ENCODE data around the gene FAM200A. TPM values are rescaled to one million over a fixed set of nuclear protein-coding genes. Genes with fewer than 3 reads are reported as not detected.

Gene FAM200A
- total RNA-seq, 1 experiment from 2014 or later, result 6.9 TPM

DNA sequence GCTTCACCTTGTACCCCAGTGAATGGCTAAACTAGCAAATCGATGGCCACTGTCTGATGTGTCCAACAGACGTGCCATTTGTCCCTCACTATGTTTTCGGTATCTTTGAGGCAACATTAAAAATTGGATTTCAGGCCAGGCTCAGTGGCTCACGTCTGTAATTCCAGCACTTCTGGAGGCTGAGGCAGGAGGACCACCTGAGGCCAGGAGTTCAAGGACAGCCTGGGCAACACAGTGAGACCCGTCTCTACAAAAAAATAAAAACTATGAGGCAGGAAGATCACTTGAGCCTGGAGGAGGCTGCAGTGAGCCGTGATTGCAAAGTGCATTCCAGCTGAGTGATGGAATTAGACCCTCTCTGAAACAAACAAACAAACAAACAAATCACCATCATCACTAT is 8.0 kb downstream of the FAM200A start:
- ChIA-PET POLR2A (ENCODE audit: unreplicated experiment) (no interaction called here), CTCF (no interaction called here)
- H3K27ac ChIP-seq, result no peak overlapping the region

DNA sequence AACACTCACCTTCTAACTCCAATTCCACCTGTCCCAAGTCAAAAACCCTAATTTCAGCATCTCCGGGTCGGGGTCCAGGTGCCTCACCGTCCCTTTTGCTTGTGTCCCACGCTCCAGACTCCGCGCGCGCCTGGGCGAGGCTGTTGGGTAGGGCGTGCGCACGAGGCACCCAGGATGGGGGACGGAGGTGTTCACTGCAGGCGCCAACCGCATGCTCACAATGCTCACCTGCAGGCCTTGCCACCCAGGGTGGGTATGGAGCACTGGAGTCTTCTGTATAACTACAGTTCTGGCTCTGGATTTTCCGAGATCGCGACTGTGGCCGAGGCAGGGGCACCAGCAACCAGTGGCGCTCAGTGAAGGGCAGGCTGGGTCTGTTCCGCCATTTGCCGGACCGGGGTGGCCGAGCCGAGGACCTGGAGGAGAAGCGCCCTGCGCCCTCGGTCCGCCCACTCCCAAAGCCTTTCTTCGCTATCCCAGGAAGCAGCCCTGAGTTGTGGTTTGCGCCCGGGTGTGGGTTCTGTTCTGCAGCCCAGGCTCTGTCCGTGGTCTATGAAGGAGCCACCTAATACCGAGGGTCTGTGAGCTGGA is 8.7 kb downstream of the FAM200A start:
- Histone ChIP-seq H3K79me2 (ENCODE audit: low read depth) (no peaks in the 10 kb centered on the region), H3K9me2 (ENCODE audit: insufficient read depth) (no peaks in the 10 kb centered on the region)
- intact Hi-C loops (cut with micrococcal nuclease; ENCODE audit: unreplicated experiment), result no loop called here

More for the DNA sequence above, 8.0 kb downstream of the FAM200A start:
- H3K4me2 ChIP-seq, result no peak overlapping the region
- no peak overlapping the region for H3K4me3 ChIP-seq
- DNase-seq, result no peak
- no peak overlapping the region for H2AFZ ChIP-seq
- intact Hi-C loops (cut with micrococcal nuclease; ENCODE audit: unreplicated experiment), result no loop called here
- peaks cover 4% of the 10 kb centered on the region; the same call in 1 of the 2 replicates for H3F3A ChIP-seq (ENCODE audit: insufficient read depth, low read depth)
- H3K36me3 ChIP-seq (ENCODE audit: low read depth), result 0 out of 2 replicates have a peak, but pooled peaks cover 4% of the 10 kb centered on the region
- H4K20me1 ChIP-seq (ENCODE audit: insufficient read depth), result no peaks in the 10 kb centered on the region
- BruUV-seq (replicated peaks), result no TSS peak
- H3K9me3 ChIP-seq (ENCODE audit: insufficient read depth, low read depth), result peaks cover 12% of the 10 kb centered on the region
- H3K9me2 ChIP-seq (ENCODE audit: insufficient read depth), result no peaks in the 10 kb centered on the region
- H3K27me3 ChIP-seq (ENCODE audit: insufficient read depth, low read depth), result no peaks in the 10 kb centered on the region
- TF ChIP-seq EZH2 (IDR thresholded peaks at IDR 0.05; ENCODE audit: low read depth), result no peak
- TF ChIP-seq, protein P1, sequence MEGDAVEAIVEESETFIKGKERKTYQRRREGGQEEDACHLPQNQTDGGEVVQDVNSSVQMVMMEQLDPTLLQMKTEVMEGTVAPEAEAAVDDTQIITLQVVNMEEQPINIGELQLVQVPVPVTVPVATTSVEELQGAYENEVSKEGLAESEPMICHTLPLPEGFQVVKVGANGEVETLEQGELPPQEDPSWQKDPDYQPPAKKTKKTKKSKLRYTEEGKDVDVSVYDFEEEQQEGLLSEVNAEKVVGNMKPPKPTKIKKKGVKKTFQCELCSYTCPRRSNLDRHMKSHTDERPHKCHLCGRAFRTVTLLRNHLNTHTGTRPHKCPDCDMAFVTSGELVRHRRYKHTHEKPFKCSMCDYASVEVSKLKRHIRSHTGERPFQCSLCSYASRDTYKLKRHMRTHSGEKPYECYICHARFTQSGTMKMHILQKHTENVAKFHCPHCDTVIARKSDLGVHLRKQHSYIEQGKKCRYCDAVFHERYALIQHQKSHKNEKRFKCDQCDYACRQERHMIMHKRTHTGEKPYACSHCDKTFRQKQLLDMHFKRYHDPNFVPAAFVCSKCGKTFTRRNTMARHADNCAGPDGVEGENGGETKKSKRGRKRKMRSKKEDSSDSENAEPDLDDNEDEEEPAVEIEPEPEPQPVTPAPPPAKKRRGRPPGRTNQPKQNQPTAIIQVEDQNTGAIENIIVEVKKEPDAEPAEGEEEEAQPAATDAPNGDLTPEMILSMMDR (conservative IDR thresholded peaks at IDR 0.05), result no peak
- H3K4me1 ChIP-seq (replicated peaks; ENCODE audit: insufficient read depth), result no peaks in the 10 kb centered on the region
- no peaks in the 10 kb centered on the region; the same call in 1 of the 2 replicates for H3K79me2 ChIP-seq (ENCODE audit: low read depth)

DNA sequence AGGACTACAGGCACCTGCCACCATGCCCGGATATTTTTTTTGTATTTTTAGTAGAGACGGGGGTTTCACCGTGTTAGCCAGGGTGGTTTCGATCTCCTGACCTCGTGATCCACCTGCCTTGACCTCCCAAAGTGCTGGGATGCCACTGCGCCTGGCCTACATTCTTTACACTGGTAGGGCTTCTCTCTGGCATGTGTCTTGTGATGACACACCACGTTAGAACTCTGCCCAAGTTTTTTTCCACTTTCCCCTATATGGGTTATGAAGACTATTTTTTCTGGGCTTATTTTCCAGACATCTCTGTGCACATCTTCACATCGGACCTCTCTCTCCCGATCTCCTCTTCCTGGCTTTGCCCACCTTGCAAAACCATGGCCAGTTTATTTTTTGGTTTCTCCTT is 10.7 kb downstream of the FAM200A start:
- no peaks in the 10 kb centered on the region for H4K20me1 ChIP-seq (ENCODE audit: insufficient read depth)
- H3K4me1 ChIP-seq (replicated peaks; ENCODE audit: insufficient read depth), result no peaks in the 10 kb centered on the region
- H3K79me2 ChIP-seq (ENCODE audit: low read depth), result no peaks in the 10 kb centered on the region
- H3F3A ChIP-seq (ENCODE audit: insufficient read depth, low read depth), result peaks cover 4% of the 10 kb centered on the region; the same call in 1 of the 2 replicates
- no peaks in the 10 kb centered on the region for H3K9me2 ChIP-seq (ENCODE audit: insufficient read depth)
- ChIA-PET CTCF (no interaction called here), POLR2A (ENCODE audit: unreplicated experiment) (no interaction called here)
- H3K4me2 ChIP-seq, result no peak overlapping the region
- TF ChIP-seq EZH2 (IDR thresholded peaks at IDR 0.05; ENCODE audit: low read depth), result no peak
- TF ChIP-seq, protein P1 (conservative IDR thresholded peaks at IDR 0.05), result no peak
- no peak overlapping the region for H3K4me3 ChIP-seq
- no peak for DNase-seq
- no peaks in the 10 kb centered on the region for H3K36me3 ChIP-seq (ENCODE audit: low read depth)
- H3K27me3 ChIP-seq (ENCODE audit: insufficient read depth, low read depth), result no peaks in the 10 kb centered on the region
- H3K27ac ChIP-seq, result no peak overlapping the region
- H3K9me3 ChIP-seq (ENCODE audit: insufficient read depth, low read depth), result peaks cover 12% of the 10 kb centered on the region
- H2AFZ ChIP-seq, result no peak overlapping the region
- BruUV-seq (replicated peaks), result no TSS peak
- intact Hi-C loops (cut with micrococcal nuclease; ENCODE audit: unreplicated experiment), result no loop called here

More for the DNA sequence above, 8.7 kb downstream of the FAM200A start:
- Histone ChIP-seq H3K9me3 (ENCODE audit: insufficient read depth, low read depth) (peaks cover 12% of the 10 kb centered on the region), H3K4me3 (no peak overlapping the region), H3F3A (ENCODE audit: insufficient read depth, low read depth) (peaks cover 4% of the 10 kb centered on the region; the same call in 1 of the 2 replicates), H3K27me3 (ENCODE audit: insufficient read depth, low read depth) (no peaks in the 10 kb centered on the region), H2AFZ (no peak overlapping the region), H3K4me1 (replicated peaks; ENCODE audit: insufficient read depth) (no peaks in the 10 kb centered on the region), H3K4me2 (no peak overlapping the region), H4K20me1 (ENCODE audit: insufficient read depth) (no peaks in the 10 kb centered on the region), H3K27ac (no peak overlapping the region), H3K36me3 (ENCODE audit: low read depth) (0 out of 2 replicates have a peak, but pooled peaks cover 4% of the 10 kb centered on the region)
- no TSS peak for BruUV-seq (replicated peaks)
- TF ChIP-seq EZH2 (IDR thresholded peaks at IDR 0.05; ENCODE audit: low read depth), result no peak
- TF ChIP-seq, protein P1 (conservative IDR thresholded peaks at IDR 0.05), result no peak
- POLR2A ChIA-PET (ENCODE audit: unreplicated experiment), result no interaction called here
- CTCF ChIA-PET, result no interaction called here
- DNase-seq, result no peak

Data from PC-9 (cell line).